Measurements from ENCODE around the gene HIRA. TPM values are rescaled to one million over a fixed set of nuclear protein-coding genes. Genes with fewer than 3 reads are reported as not detected.
A peak's percentile ranks its signal among the peaks of the same experiment; 100 is the strongest.
"Not testable (repeated sequence)": the region's sequence is repeated elsewhere in the genome, so short reads cannot be mapped to it uniquely, and the experiment has no call there.

Gene HIRA
- total and polyA plus RNA-seq, 8 donors, result 6.4 to 47.2 (median 12.6) TPM

DNA sequence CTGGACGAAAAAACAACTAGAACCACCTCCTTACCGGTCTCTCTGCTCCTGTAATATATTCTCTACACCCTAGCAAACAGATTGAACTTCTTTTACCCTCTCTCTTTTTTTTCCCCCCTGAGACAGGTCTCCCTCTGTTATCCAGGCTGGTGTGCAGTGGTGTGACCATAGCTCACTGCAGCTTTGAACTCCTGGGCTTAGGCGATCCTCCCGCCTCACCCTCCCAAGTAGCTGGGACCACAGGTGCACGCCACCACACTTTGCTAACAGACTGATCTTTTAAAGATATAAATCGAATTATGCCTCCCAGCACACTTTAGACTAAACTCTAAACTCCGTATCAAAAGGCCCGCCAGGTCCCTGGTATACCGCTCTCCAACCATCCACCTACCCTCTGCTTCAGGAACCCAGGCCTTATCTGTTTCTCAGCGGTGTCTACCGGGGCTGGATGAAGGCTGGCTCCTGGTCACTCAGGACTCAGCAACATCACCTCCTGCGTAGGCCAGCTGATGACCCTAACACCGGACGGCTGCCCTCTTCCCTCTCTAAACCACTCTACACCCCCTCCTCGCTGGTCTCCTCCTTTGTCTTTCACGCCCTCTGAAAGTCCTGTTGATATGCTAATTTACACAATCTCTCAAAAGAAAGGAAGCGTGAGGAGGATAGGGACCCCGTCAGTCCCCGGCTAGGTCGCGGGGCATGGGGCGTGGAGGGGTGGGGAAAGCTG lies 15.2 kb upstream of the HIRA start:
- Histone ChIP-seq H3K4me1 (peaks cover 21 to 53% (median 40%) of the 10 kb centered on the region in 4 donors), H3K9me3 (no peaks in the 10 kb centered on the region), H3K36me3 (peaks cover 18 to 57% (median 45%) of the 10 kb centered on the region in 4 donors), H3K27me3 (no peaks in the 10 kb centered on the region), H3K4me3 (peak overlapping the region; percentile 69 to 91 (median 83)), H3K27ac (peak overlapping the region; percentile 92 to 96 (median 95))
- DNase-seq, result no peak
- 18 to 20% (median 19%) methylated on average over 21 to 22 of the region's 22 CpGs for WGBS, 5 donors
- no peak for TF ChIP-seq POLR2A (IDR thresholded peaks at IDR 0.05)
- intact Hi-C loops (cut with DNase I; ENCODE audit: low total_unique reads), result no loop called here

DNA sequence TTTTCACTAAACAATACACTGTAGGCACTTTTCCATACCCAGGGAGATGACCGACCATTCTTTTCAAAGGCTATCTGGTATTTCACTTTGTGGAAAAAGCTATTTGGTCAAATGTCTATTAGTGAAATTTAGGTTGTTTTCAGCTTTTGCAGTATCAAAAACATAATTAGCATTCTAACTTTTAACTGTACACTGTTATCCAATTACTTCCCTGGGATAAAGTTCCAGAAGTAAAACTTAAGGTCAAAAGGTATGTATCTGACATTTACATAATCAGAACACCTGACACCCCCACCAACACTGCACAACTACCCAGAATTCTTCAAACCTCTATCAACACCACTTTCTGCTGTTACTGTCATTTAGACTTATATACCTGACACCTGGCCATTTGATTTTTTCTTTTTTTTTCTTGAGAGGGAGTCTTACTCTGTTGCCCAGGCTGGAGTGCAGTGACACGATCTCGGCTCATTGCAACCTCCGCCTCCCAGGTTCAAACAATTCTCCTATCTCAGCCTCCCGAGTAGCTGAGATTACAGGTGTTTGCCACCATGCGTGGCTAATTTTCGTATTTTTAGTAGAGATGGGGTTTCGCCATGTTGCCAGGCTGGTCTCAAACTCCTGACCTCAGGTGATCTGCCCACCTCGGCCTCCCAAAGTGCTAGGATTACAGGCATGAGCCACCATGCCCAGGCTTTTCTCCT lies 13.9 kb upstream of the HIRA start:
- H3K36me3 ChIP-seq, result peaks cover 11 to 50% (median 39%) of the 10 kb centered on the region in 4 donors
- H3K4me1 ChIP-seq, result peaks cover 21 to 53% (median 40%) of the 10 kb centered on the region in 4 donors
- H3K27me3 ChIP-seq; DNase-seq; H3K27ac ChIP-seq; intact Hi-C loops (cut with DNase I; ENCODE audit: low total_unique reads); H3K4me3 ChIP-seq; H3K9me3 ChIP-seq: not testable (repeated sequence)
- WGBS, 5 donors, result 73 to 84% (median 82%) methylated on average over 9 of the region's 9 CpGs

DNA sequence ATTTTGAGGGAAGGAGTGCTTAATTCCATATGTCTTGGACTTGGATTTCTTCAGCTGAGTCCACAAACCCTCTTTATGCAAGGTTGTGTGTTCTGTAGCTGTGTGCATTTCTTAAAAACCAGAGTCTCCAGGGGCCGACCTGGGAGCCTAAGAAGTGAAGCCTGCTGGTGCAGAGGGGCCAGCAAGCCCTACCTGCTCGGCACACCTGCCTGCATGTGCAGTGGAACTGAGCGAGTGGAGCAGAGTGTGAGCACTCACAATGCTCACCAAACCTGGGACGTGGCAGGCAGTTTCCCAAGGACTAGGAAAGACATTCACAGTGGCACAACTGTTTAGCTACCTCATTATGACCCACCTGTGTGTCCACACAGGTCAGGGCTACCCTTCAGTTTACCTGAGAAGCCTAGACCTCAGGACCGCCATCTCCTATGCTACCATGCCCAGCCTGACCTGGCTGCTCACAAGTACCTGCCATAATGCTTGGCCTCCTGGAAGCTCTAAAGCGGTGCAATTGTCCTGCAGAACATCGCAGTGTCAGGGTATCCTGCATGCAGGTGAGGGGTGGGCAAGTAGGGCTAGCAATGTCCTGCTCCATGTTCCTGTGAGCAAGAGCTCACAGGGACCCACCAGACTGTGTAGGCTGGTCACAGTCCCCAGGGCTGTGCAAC lies 12.1 kb upstream of the HIRA start:
- H3K9me3 ChIP-seq, result no peaks in the 10 kb centered on the region
- DNase-seq, result no peak
- H3K4me3 ChIP-seq, result no peak overlapping the region
- TF ChIP-seq EP300 (IDR thresholded peaks at IDR 0.05) (no peak), POLR2AphosphoS5 (IDR thresholded peaks at IDR 0.05) (no peak), POLR2A (IDR thresholded peaks at IDR 0.05) (no peak)
- TF ChIP-seq, protein P1, sequence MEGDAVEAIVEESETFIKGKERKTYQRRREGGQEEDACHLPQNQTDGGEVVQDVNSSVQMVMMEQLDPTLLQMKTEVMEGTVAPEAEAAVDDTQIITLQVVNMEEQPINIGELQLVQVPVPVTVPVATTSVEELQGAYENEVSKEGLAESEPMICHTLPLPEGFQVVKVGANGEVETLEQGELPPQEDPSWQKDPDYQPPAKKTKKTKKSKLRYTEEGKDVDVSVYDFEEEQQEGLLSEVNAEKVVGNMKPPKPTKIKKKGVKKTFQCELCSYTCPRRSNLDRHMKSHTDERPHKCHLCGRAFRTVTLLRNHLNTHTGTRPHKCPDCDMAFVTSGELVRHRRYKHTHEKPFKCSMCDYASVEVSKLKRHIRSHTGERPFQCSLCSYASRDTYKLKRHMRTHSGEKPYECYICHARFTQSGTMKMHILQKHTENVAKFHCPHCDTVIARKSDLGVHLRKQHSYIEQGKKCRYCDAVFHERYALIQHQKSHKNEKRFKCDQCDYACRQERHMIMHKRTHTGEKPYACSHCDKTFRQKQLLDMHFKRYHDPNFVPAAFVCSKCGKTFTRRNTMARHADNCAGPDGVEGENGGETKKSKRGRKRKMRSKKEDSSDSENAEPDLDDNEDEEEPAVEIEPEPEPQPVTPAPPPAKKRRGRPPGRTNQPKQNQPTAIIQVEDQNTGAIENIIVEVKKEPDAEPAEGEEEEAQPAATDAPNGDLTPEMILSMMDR (IDR thresholded peaks at IDR 0.05), result no peak
- peaks cover 11 to 49% (median 37%) of the 10 kb centered on the region in 4 donors for H3K36me3 ChIP-seq
- intact Hi-C loops (cut with DNase I; ENCODE audit: low total_unique reads), result no loop called here
- H3K4me1 ChIP-seq, result peaks cover 21 to 49% (median 35%) of the 10 kb centered on the region in 4 donors
- H3K27ac ChIP-seq, result no peak overlapping the region
- no peaks in the 10 kb centered on the region for H3K27me3 ChIP-seq
- 75 to 91% (median 79%) methylated on average over 7 of the region's 7 CpGs for WGBS, 5 donors

GRCh38 chr22:19442166-19442565 lies 10.6 kb upstream of the HIRA start:
- H3K27ac ChIP-seq, result no peak overlapping the region
- peaks cover 11 to 62% (median 41%) of the 10 kb centered on the region in 4 donors for H3K36me3 ChIP-seq
- intact Hi-C loops (cut with DNase I; ENCODE audit: low total_unique reads), result no loop called here
- H3K27me3 ChIP-seq, result no peaks in the 10 kb centered on the region
- no peak overlapping the region for H3K4me3 ChIP-seq
- DNase-seq, result no peak
- TF ChIP-seq POLR2A (IDR thresholded peaks at IDR 0.05) (no peak), EP300 (IDR thresholded peaks at IDR 0.05) (no peak), POLR2AphosphoS5 (IDR thresholded peaks at IDR 0.05) (no peak)
- TF ChIP-seq, protein P1 (IDR thresholded peaks at IDR 0.05), result no peak
- 89 to 96% (median 90%) methylated on average over 2 of the region's 2 CpGs for WGBS, 5 donors
- no peaks in the 10 kb centered on the region for H3K9me3 ChIP-seq
- H3K4me1 ChIP-seq, result peaks cover 15 to 41% (median 30%) of the 10 kb centered on the region in 4 donors

DNA sequence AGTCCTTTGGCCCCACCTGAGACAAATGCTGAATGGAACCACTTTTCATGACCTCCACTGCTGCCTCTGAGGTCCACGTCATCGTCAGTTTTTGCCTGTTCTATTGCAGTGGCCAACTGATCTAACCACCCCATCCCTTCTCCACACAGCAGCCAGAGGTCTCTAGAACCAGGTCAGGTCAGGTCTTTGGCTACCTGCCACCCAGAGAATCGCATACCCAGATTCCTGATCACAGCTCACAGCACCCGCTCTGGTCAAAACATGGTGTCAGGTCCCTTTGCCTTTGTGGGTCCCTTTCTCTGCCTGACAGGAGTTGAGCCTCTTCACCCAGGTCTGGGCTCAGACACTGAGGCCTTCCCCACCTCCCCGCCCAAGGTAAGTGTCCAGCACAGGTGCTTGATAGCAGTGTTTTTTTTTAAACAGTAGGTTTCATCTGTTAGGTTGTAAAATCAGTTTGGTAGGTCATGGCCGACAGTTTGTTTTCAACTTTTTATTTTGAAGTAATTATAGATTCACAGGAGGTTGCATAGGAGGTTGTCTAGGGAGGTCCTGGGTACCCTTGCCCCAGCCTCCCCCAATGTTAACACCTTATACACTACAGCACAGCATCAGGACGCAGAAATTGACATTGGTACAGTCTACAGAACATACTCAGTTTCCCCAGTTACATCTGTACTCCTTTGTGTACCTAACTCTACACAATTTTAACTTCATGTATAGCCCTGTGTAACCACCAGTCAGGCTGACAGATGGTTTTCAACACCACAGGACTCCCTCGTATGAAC lies 9.1 kb upstream of the HIRA start:
- H3K4me1 ChIP-seq, result peaks cover 1 to 27% (median 17%) of the 10 kb centered on the region in 4 donors
- H3K9me3 ChIP-seq, result no peaks in the 10 kb centered on the region
- no peak for DNase-seq
- intact Hi-C loops (cut with DNase I; ENCODE audit: low total_unique reads), result no loop called here
- H3K36me3 ChIP-seq, result peaks cover 17 to 77% (median 57%) of the 10 kb centered on the region in 4 donors
- no peak overlapping the region for H3K4me3 ChIP-seq
- no peak overlapping the region for H3K27ac ChIP-seq
- 76 to 88% (median 86%) methylated on average over 7 to 8 of the region's 8 CpGs for WGBS, 5 donors
- no peaks in the 10 kb centered on the region for H3K27me3 ChIP-seq
- TF ChIP-seq POLR2AphosphoS5 (IDR thresholded peaks at IDR 0.05), result no peak
- TF ChIP-seq POLR2A (IDR thresholded peaks at IDR 0.05), result no peak
- TF ChIP-seq EP300 (IDR thresholded peaks at IDR 0.05), result no peak
- TF ChIP-seq, protein P1 (IDR thresholded peaks at IDR 0.05), result no peak

Data from stomach (tissue), 9 donors.